PFSK-1 (cell line): ENCODE data around the gene CCDC195.

ENCODE experiments used
- FOXP2 ChIP-seq: optimal IDR thresholded peaks from 2 replicates; pipeline ENCODE3; 2011; ENCODE audit warnings: borderline replicate concordance, control low read depth, inconsistent platforms; ENCODE audit not compliant: insufficient read depth; ENCODE audit errors: extremely low read length, extremely low read depth
- POLR2AphosphoS5 ChIP-seq: IDR thresholded peaks from 2 replicates; pipeline ENCODE4 v1.6.1; 2012; ENCODE audit warnings: low read depth, mild to moderate bottlenecking, control low read depth, low read length, moderate library complexity
- REST ChIP-seq, 2 experiments: IDR thresholded peaks; 2 replicates each; pipeline versions ENCODE4 v1.6.1 to v1.8.0; 2011 to 2012; ENCODE audit warnings: low read depth in 2 of 2, low read length in 2 of 2, control low read depth in 1 of 2, inconsistent platforms in 1 of 2, mild to moderate bottlenecking in 1 of 2, moderate library complexity in 1 of 2; ENCODE audit not compliant: insufficient read depth in 1 of 2
- SIN3A ChIP-seq: IDR thresholded peaks from 2 replicates; pipeline ENCODE4 v1.6.1; 2012; ENCODE audit warnings: mild to moderate bottlenecking, low read length, moderate library complexity, borderline replicate concordance; ENCODE audit not compliant: insufficient read depth
- TAF1 ChIP-seq: IDR thresholded peaks from 2 replicates; pipeline ENCODE4 v1.6.1; 2012; ENCODE audit warnings: low read length, control low read depth, borderline replicate concordance; ENCODE audit not compliant: insufficient read depth

Gene CCDC195

GRCh38 chr2:224709301-224709700, 6.9 kb downstream of the CCDC195 start:
- no peak for TF ChIP-seq REST (IDR thresholded peaks at IDR 0.05; ENCODE audit: insufficient read depth in 1 of 2, low read depth in 2 of 2, low read length in 2 of 2)
- no peak for TF ChIP-seq SIN3A
- TF ChIP-seq TAF1: no peak
- no peak for TF ChIP-seq POLR2AphosphoS5
- TF ChIP-seq FOXP2: no peak

- no peak for TF ChIP-seq POLR2AphosphoS5
- TF ChIP-seq SIN3A: no peak
- TF ChIP-seq TAF1: no peak
- TF ChIP-seq REST (IDR thresholded peaks at IDR 0.05; ENCODE audit: insufficient read depth in 1 of 2, low read depth in 2 of 2, low read length in 2 of 2): no peak
- no peak for TF ChIP-seq FOXP2
These were observed 21.7 kb downstream of the CCDC195 start for GRCh38 chr2:224694502-224694901.

GRCh38 chr2:224691563-224691962, 24.6 kb downstream of the CCDC195 start:
- TF ChIP-seq SIN3A (no peak), FOXP2 (no peak), TAF1 (no peak), REST (IDR thresholded peaks at IDR 0.05; ENCODE audit: insufficient read depth in 1 of 2, low read depth in 2 of 2, low read length in 2 of 2) (no peak), POLR2AphosphoS5 (no peak)

- TF ChIP-seq REST (IDR thresholded peaks at IDR 0.05; ENCODE audit: insufficient read depth in 1 of 2, low read depth in 2 of 2, low read length in 2 of 2) (no peak), SIN3A (no peak), FOXP2 (no peak), TAF1 (no peak), POLR2AphosphoS5 (no peak)
These were observed 25.3 kb downstream of the CCDC195 start for GRCh38 chr2:224690868-224691267.

- no peak for TF ChIP-seq POLR2AphosphoS5
- no peak for TF ChIP-seq SIN3A
- no peak for TF ChIP-seq REST (IDR thresholded peaks at IDR 0.05; ENCODE audit: insufficient read depth in 1 of 2, low read depth in 2 of 2, low read length in 2 of 2)
- no peak for TF ChIP-seq TAF1
- TF ChIP-seq FOXP2: no peak
These were observed 26.6 kb downstream of the CCDC195 start for GRCh38 chr2:224689539-224689938.
